Neural cell (in vitro differentiated cells): ENCODE measurements around the gene SLC2A1. TPM values are rescaled to one million over a fixed set of nuclear protein-coding genes. Genes with fewer than 3 reads are reported as not detected.

Experiments
- H2AFZ ChIP-seq: fragments of 200-600, 300-800 bp; sonication (generic), shearing (Covaris generic); 2 replicates; pipeline ENCODE4 v1.6.0; 2014; ENCODE audit warnings: low read depth, mild to moderate bottlenecking, antibody characterized with exemption, low read length, moderate library complexity
- H3F3A ChIP-seq: fragments of 200-600 bp; shearing (Covaris generic); 2 replicates; pipeline ENCODE4 v1.6.1; 2016; ENCODE audit warnings: mild to moderate bottlenecking, moderate library complexity, mixed read lengths, antibody characterized with exemption, low read length; ENCODE audit not compliant: insufficient read depth, poor library complexity, severe bottlenecking
- H3K27ac ChIP-seq: fragments of 200-600, 300-800 bp; sonication (generic), shearing (Covaris generic); 2 replicates; pipeline ENCODE4 v1.5.1; 2014; ENCODE audit warnings: mild to moderate bottlenecking, low read length, moderate library complexity
- H3K27me3 ChIP-seq: fragments of 300-800, 200-600 bp; sonication (generic), shearing (Covaris generic); 2 replicates; pipeline ENCODE4 v1.6.0; 2014; ENCODE audit warnings: mild to moderate bottlenecking, low read depth, low read length, moderate library complexity; ENCODE audit not compliant: insufficient read depth
- H3K36me3 ChIP-seq: fragments of 300-800, 200-600 bp; sonication (generic), shearing (Covaris generic); 2 replicates; pipeline ENCODE4 v1.5.1; 2014; ENCODE audit warnings: mild to moderate bottlenecking, antibody characterized with exemption, low read length, moderate library complexity; ENCODE audit not compliant: insufficient read depth
- H3K4me2 ChIP-seq: fragments of 300-800, 200-600 bp; sonication (generic), shearing (Covaris generic); 2 replicates; pipeline ENCODE4 v1.6.0; 2014; ENCODE audit warnings: mild to moderate bottlenecking, low read length
- H3K4me3 ChIP-seq: fragments of 300-800, 200-600 bp; sonication (generic), shearing (Covaris generic); 2 replicates; pipeline ENCODE4 v1.5.1; 2014; ENCODE audit warnings: mild to moderate bottlenecking, low read length, moderate library complexity
- H3K79me2 ChIP-seq: fragments of 200-600 bp; shearing (Covaris generic); replicated peaks from 2 replicates; pipeline ENCODE4 v1.6.0; 2014; ENCODE audit warnings: mild to moderate bottlenecking, low read length, moderate library complexity; ENCODE audit not compliant: insufficient read depth
- H3K9ac ChIP-seq: fragments of 300-800, 200-600 bp; sonication (generic), shearing (Covaris generic); 2 replicates; pipeline ENCODE4 v1.6.1; 2016; ENCODE audit warnings: mild to moderate bottlenecking, low read length, mixed read lengths
- H3K9me2 ChIP-seq: fragments of 200-600 bp; shearing (Covaris generic); 2 replicates; pipeline ENCODE4 v1.6.1; 2016; ENCODE audit warnings: mild to moderate bottlenecking, low read length, mixed read lengths; ENCODE audit not compliant: insufficient read depth
- H3K9me3 ChIP-seq: fragments of 200-600, 300-800 bp; sonication (generic), shearing (Covaris generic); 2 replicates; pipeline ENCODE4 v1.6.1; 2016; ENCODE audit warnings: mild to moderate bottlenecking, mixed run types, low read length, moderate library complexity, mixed read lengths
- H4K20me1 ChIP-seq: fragments of 200-600 bp; shearing (Covaris generic); 2 replicates; pipeline ENCODE4 v1.6.1; 2016; ENCODE audit warnings: mild to moderate bottlenecking, mixed run types; ENCODE audit not compliant: insufficient read depth
- EP300 ChIP-seq: fragments of 450-650 bp; conservative IDR thresholded peaks from 2 replicates; pipeline ENCODE4 v1.6.1; 2014; ENCODE audit warnings: antibody characterized with exemption, mild to moderate bottlenecking, moderate library complexity; ENCODE audit not compliant: poor library complexity, severe bottlenecking
- EZH2 ChIP-seq: fragments of 200-600, 300-800 bp; shearing (Covaris generic), sonication (generic); IDR thresholded peaks from 2 replicates; pipeline ENCODE4 v1.6.1; 2014; ENCODE audit warnings: antibody characterized with exemption, low read length, borderline replicate concordance, mild to moderate bottlenecking; ENCODE audit not compliant: insufficient read depth, poor library complexity, severe bottlenecking
- MXI1 ChIP-seq: fragments of 450-650 bp; conservative IDR thresholded peaks from 2 replicates; pipeline ENCODE4 v1.6.1; 2014; ENCODE audit warnings: antibody characterized with exemption, mild to moderate bottlenecking; ENCODE audit not compliant: poor library complexity, severe bottlenecking
- POLR2AphosphoS5 ChIP-seq: IDR thresholded peaks from 2 replicates; pipeline ENCODE4 v1.6.1; 2012
- RAD21 ChIP-seq: fragments of 450-650 bp; conservative IDR thresholded peaks from 2 replicates; pipeline ENCODE4 v1.6.1; 2014; ENCODE audit warnings: antibody characterized with exemption, mild to moderate bottlenecking, moderate library complexity
- SMC3 ChIP-seq: fragments of 450-650 bp; conservative IDR thresholded peaks from 2 replicates; pipeline ENCODE4 v1.6.1; 2014; ENCODE audit warnings: antibody characterized with exemption, mild to moderate bottlenecking, moderate library complexity; ENCODE audit not compliant: poor library complexity
- TAF1 ChIP-seq: IDR thresholded peaks from 2 replicates; pipeline ENCODE4 v1.6.1; 2012; ENCODE audit warnings: low read depth
- polyA plus RNA-seq: library from polyadenylated mRNA; depleted of rRNA; stranded (reverse); fragments of >200 nt; gene quantifications from 2 replicates; pipeline ENCODE4 v1.2.3, GENCODE V29; 2014
- TF ChIP-seq, protein P1 (sequence below): IDR thresholded peaks from 2 replicates; pipeline ENCODE4 v1.6.1; 2012; ENCODE audit warnings: borderline replicate concordance
- TF ChIP-seq, protein P2 (sequence below): fragments of 450-650 bp; IDR thresholded peaks from 2 replicates; pipeline ENCODE4 v1.5.1; 2014; ENCODE audit warnings: antibody characterized with exemption, mild to moderate bottlenecking, moderate library complexity; ENCODE audit not compliant: poor library complexity, severe bottlenecking

SLC2A1 gene
- polyA plus RNA-seq, 1 donor from 2014 or later, result 39.4 TPM

- Histone ChIP-seq H2AFZ (no peak overlapping the region), H3K79me2 (peaks cover 32% of the 10 kb centered on the region), H3K27me3 (no peaks in the 10 kb centered on the region), H3K9ac (no peak overlapping the region), H3F3A (no peaks in the 10 kb centered on the region), H3K4me2 (no peak overlapping the region), H3K36me3 (peaks cover 5% of the 10 kb centered on the region), H3K4me3 (no peak overlapping the region), H3K9me2 (no peaks in the 10 kb centered on the region), H3K27ac (no peak overlapping the region), H4K20me1 (no peaks in the 10 kb centered on the region), H3K9me3 (no peaks in the 10 kb centered on the region)
- TF ChIP-seq POLR2AphosphoS5, result no peak
- TF ChIP-seq, protein P1, sequence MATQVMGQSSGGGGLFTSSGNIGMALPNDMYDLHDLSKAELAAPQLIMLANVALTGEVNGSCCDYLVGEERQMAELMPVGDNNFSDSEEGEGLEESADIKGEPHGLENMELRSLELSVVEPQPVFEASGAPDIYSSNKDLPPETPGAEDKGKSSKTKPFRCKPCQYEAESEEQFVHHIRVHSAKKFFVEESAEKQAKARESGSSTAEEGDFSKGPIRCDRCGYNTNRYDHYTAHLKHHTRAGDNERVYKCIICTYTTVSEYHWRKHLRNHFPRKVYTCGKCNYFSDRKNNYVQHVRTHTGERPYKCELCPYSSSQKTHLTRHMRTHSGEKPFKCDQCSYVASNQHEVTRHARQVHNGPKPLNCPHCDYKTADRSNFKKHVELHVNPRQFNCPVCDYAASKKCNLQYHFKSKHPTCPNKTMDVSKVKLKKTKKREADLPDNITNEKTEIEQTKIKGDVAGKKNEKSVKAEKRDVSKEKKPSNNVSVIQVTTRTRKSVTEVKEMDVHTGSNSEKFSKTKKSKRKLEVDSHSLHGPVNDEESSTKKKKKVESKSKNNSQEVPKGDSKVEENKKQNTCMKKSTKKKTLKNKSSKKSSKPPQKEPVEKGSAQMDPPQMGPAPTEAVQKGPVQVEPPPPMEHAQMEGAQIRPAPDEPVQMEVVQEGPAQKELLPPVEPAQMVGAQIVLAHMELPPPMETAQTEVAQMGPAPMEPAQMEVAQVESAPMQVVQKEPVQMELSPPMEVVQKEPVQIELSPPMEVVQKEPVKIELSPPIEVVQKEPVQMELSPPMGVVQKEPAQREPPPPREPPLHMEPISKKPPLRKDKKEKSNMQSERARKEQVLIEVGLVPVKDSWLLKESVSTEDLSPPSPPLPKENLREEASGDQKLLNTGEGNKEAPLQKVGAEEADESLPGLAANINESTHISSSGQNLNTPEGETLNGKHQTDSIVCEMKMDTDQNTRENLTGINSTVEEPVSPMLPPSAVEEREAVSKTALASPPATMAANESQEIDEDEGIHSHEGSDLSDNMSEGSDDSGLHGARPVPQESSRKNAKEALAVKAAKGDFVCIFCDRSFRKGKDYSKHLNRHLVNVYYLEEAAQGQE, result no peak
- TF ChIP-seq, protein P2, sequence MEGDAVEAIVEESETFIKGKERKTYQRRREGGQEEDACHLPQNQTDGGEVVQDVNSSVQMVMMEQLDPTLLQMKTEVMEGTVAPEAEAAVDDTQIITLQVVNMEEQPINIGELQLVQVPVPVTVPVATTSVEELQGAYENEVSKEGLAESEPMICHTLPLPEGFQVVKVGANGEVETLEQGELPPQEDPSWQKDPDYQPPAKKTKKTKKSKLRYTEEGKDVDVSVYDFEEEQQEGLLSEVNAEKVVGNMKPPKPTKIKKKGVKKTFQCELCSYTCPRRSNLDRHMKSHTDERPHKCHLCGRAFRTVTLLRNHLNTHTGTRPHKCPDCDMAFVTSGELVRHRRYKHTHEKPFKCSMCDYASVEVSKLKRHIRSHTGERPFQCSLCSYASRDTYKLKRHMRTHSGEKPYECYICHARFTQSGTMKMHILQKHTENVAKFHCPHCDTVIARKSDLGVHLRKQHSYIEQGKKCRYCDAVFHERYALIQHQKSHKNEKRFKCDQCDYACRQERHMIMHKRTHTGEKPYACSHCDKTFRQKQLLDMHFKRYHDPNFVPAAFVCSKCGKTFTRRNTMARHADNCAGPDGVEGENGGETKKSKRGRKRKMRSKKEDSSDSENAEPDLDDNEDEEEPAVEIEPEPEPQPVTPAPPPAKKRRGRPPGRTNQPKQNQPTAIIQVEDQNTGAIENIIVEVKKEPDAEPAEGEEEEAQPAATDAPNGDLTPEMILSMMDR, result no peak
- TF ChIP-seq TAF1, result no peak
- TF ChIP-seq RAD21, result no peak
- no peak for TF ChIP-seq MXI1
- no peak for TF ChIP-seq SMC3
- no peak for TF ChIP-seq EZH2
- no peak for TF ChIP-seq EP300
Measured at GRCh38 chr1:42943728-42944127, 14.9 kb downstream of the SLC2A1 start.

DNA sequence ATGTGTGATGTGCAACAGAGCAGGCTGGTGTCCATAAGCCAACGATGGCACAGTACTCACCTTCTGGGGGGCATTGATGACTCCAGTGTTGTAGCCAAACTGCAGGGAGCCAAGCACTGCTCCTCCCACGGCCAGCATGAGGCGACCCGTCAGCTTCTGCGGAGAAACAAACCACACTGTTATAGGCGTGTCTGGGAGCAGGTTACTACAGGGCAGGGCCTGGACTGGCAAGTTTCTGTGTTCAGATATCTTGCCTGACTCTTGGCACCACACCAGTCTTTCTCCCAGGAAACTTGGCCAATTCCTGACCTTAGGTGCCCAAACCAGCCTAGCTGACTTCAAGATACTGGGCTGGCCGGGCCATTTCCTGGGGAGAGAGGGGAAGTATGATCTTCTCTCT, 15.5 kb downstream of the SLC2A1 start:
- TF ChIP-seq TAF1 (no peak), SMC3 (no peak), MXI1 (no peak), EP300 (no peak), EZH2 (no peak), POLR2AphosphoS5 (no peak), RAD21 (no peak)
- TF ChIP-seq, protein P2, result no peak
- TF ChIP-seq, protein P1, result no peak
- Histone ChIP-seq H3K27ac (no peak overlapping the region), H3K4me3 (no peak overlapping the region), H3F3A (no peaks in the 10 kb centered on the region), H3K27me3 (no peaks in the 10 kb centered on the region), H3K9me2 (no peaks in the 10 kb centered on the region), H3K36me3 (peaks cover 7% of the 10 kb centered on the region), H3K9ac (no peak overlapping the region), H3K79me2 (peaks cover 28% of the 10 kb centered on the region), H4K20me1 (no peaks in the 10 kb centered on the region), H3K4me2 (no peak overlapping the region), H2AFZ (no peak overlapping the region), H3K9me3 (no peaks in the 10 kb centered on the region)
